HepG2 (cell line): ENCODE data around the gene SLC39A1. TPM values are rescaled to one million over a fixed set of nuclear protein-coding genes. Genes with fewer than 3 reads are reported as not detected.
A peak's percentile ranks its signal among the peaks of the same experiment; 100 is the strongest.

ENCODE experiments used
- ATF7-NPFF ChIP-seq: sonication (generic); formaldehyde crosslinking; IDR thresholded peaks from 2 replicates; pipeline ENCODE4 v1.8.1; 2023; ENCODE audit warnings: mild to moderate bottlenecking, low read depth, missing genetic modification reagents, moderate library complexity
- ERF ChIP-seq: IDR thresholded peaks from 2 replicates; pipeline ENCODE4 v1.6.1; 2018; ENCODE audit warnings: missing biosample characterization, missing genetic modification reagents
- GATAD1 ChIP-seq: IDR thresholded peaks from 2 replicates; pipeline ENCODE4 v1.6.1; 2016; ENCODE audit warnings: missing genetic modification reagents, missing compliant biosample characterization
- HOXA5 ChIP-seq: sonication (generic); formaldehyde crosslinking; IDR thresholded peaks from 2 replicates; pipeline ENCODE4 v1.4.0; 2020; ENCODE audit warnings: missing genetic modification reagents
- KLF16 ChIP-seq, 2 experiments: sonication (generic) in 1 of 2; formaldehyde crosslinking in 1 of 2; IDR thresholded peaks; 2 replicates each; pipeline versions ENCODE4 v1.6.1 to v1.8.0; 2016 to 2023; ENCODE audit warnings: missing genetic modification reagents in 2 of 2, missing compliant biosample characterization in 1 of 2
- RARG ChIP-seq: sonication (generic); formaldehyde crosslinking; IDR thresholded peaks from 2 replicates; pipeline ENCODE4 v1.4.0; 2020; ENCODE audit warnings: low read depth, mild to moderate bottlenecking, missing genetic modification reagents
- RBM22 ChIP-seq: fragments of 200-400 bp; formaldehyde crosslinking; optimal IDR thresholded peaks from 2 replicates; pipeline ENCODE3; 2017; ENCODE audit warnings: mild to moderate bottlenecking, low read length, moderate library complexity
- SP1 ChIP-seq, 2 experiments: fragments of 450-650 bp in 1 of 2; sonication (generic) in 1 of 2; formaldehyde crosslinking in 1 of 2; IDR thresholded peaks; 2 replicates each; pipeline versions ENCODE4 v1.4.0 to v1.6.1; 2016 to 2020; ENCODE audit warnings: missing genetic modification reagents in 1 of 2
- ZBTB7A ChIP-seq: sonication (generic); formaldehyde crosslinking; IDR thresholded peaks from 2 replicates; pipeline ENCODE4 v1.8.0; 2022; ENCODE audit warnings: mild to moderate bottlenecking, missing genetic modification reagents
- ZFP41 ChIP-seq: sonication (generic); formaldehyde crosslinking; IDR thresholded peaks from 2 replicates; pipeline ENCODE4 v1.4.0; 2020; ENCODE audit warnings: mild to moderate bottlenecking, missing genetic modification reagents, borderline replicate concordance
- ZNF232 ChIP-seq: sonication (generic); formaldehyde crosslinking; IDR thresholded peaks from 2 replicates; pipeline ENCODE4 v1.4.0; 2020; ENCODE audit warnings: missing genetic modification reagents, borderline replicate concordance
- ZNF317 ChIP-seq: sonication (generic); formaldehyde crosslinking; IDR thresholded peaks from 2 replicates; pipeline ENCODE4 v1.5.0; 2020; ENCODE audit warnings: mild to moderate bottlenecking, missing genetic modification reagents
- ZNF670 ChIP-seq: sonication (generic); formaldehyde crosslinking; IDR thresholded peaks from 2 replicates; pipeline ENCODE4 v1.8.0; 2022; ENCODE audit warnings: mild to moderate bottlenecking, missing genetic modification reagents, borderline replicate concordance
- polyA plus RNA-seq, 8 experiments: library from polyadenylated mRNA; depleted of rRNA in 3 of 8; stranded (reverse) in 7 of 8; unstranded in 1 of 8; fragments of >200 nt; fragmentation: Illumina TruSeq in 4 of 8; extraction: Trizol in 4 of 8; gene quantifications; 2 replicates each; pipeline versions ENCODE4 v1.2.1 to v1.2.3, GENCODE V29; 2011 to 2016; ENCODE audit warnings: low read depth in 4 of 8, missing spikeins in 1 of 8, mixed read lengths in 1 of 8; ENCODE audit not compliant: insufficient read depth in 1 of 8
- total RNA-seq, 5 experiments: library from RNA; depleted of rRNA; stranded (reverse); fragments of >200 nt; fragmentation: Illumina TruSeq; extraction: Trizol; gene quantifications; 2 replicates each; pipeline ENCODE4 v1.2.3, GENCODE V29; 2016; ENCODE audit warnings: low read depth in 1 of 5
- TF ChIP-seq, protein P1 (sequence below): sonication (generic); formaldehyde crosslinking; IDR thresholded peaks from 2 replicates; pipeline ENCODE4 v1.8.0; 2023; ENCODE audit warnings: mild to moderate bottlenecking, missing genetic modification reagents
- TF ChIP-seq, protein P2 (sequence below): sonication (generic); formaldehyde crosslinking; IDR thresholded peaks from one replicate; pipeline ENCODE4 v1.5.1; 2020; ENCODE audit warnings: mild to moderate bottlenecking, missing genetic modification reagents; ENCODE audit errors: not compliant biosample characterization
- TF ChIP-seq, protein P3 (sequence below): sonication (generic); formaldehyde crosslinking; IDR thresholded peaks from 2 replicates; pipeline ENCODE4 v1.5.0; 2020; ENCODE audit warnings: missing genetic modification reagents, mild to moderate bottlenecking, borderline replicate concordance

The SLC39A1 gene
- total and polyA plus RNA-seq, 2 of the 13 experiments (the other 11 are each of a cell fraction or from before 2014, with no cell fraction given) = 71.2 to 78.4 TPM

GRCh38 chr1:153945131-153945794 is 18.1 kb downstream of the SLC39A1 start (continued):
- TF ChIP-seq, protein P1, sequence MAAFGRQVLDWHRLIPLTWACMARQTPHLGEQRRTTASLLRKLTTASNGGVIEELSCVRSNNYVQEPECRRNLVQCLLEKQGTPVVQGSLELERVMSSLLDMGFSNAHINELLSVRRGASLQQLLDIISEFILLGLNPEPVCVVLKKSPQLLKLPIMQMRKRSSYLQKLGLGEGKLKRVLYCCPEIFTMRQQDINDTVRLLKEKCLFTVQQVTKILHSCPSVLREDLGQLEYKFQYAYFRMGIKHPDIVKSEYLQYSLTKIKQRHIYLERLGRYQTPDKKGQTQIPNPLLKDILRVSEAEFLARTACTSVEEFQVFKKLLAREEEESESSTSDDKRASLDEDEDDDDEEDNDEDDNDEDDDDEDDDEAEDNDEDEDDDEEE = 0 out of 2 replicates have a peak, but pooled peaks have one; percentile 34
- 0 out of 2 replicates have a peak, but pooled peaks have one; percentile 16 for TF ChIP-seq ATF7-NPFF
- TF ChIP-seq KLF16 (CRISPR knock-in tag; IDR thresholded peaks at IDR 0.05) = no peak
- no peak for TF ChIP-seq HOXA5
- TF ChIP-seq RBM22 = no peak
- no peak for TF ChIP-seq ZBTB7A (CRISPR knock-in tag)
- TF ChIP-seq ZNF317 (CRISPR knock-in tag) = 0 out of 2 replicates have a peak, but pooled peaks have one; percentile 55
- TF ChIP-seq, protein P2, sequence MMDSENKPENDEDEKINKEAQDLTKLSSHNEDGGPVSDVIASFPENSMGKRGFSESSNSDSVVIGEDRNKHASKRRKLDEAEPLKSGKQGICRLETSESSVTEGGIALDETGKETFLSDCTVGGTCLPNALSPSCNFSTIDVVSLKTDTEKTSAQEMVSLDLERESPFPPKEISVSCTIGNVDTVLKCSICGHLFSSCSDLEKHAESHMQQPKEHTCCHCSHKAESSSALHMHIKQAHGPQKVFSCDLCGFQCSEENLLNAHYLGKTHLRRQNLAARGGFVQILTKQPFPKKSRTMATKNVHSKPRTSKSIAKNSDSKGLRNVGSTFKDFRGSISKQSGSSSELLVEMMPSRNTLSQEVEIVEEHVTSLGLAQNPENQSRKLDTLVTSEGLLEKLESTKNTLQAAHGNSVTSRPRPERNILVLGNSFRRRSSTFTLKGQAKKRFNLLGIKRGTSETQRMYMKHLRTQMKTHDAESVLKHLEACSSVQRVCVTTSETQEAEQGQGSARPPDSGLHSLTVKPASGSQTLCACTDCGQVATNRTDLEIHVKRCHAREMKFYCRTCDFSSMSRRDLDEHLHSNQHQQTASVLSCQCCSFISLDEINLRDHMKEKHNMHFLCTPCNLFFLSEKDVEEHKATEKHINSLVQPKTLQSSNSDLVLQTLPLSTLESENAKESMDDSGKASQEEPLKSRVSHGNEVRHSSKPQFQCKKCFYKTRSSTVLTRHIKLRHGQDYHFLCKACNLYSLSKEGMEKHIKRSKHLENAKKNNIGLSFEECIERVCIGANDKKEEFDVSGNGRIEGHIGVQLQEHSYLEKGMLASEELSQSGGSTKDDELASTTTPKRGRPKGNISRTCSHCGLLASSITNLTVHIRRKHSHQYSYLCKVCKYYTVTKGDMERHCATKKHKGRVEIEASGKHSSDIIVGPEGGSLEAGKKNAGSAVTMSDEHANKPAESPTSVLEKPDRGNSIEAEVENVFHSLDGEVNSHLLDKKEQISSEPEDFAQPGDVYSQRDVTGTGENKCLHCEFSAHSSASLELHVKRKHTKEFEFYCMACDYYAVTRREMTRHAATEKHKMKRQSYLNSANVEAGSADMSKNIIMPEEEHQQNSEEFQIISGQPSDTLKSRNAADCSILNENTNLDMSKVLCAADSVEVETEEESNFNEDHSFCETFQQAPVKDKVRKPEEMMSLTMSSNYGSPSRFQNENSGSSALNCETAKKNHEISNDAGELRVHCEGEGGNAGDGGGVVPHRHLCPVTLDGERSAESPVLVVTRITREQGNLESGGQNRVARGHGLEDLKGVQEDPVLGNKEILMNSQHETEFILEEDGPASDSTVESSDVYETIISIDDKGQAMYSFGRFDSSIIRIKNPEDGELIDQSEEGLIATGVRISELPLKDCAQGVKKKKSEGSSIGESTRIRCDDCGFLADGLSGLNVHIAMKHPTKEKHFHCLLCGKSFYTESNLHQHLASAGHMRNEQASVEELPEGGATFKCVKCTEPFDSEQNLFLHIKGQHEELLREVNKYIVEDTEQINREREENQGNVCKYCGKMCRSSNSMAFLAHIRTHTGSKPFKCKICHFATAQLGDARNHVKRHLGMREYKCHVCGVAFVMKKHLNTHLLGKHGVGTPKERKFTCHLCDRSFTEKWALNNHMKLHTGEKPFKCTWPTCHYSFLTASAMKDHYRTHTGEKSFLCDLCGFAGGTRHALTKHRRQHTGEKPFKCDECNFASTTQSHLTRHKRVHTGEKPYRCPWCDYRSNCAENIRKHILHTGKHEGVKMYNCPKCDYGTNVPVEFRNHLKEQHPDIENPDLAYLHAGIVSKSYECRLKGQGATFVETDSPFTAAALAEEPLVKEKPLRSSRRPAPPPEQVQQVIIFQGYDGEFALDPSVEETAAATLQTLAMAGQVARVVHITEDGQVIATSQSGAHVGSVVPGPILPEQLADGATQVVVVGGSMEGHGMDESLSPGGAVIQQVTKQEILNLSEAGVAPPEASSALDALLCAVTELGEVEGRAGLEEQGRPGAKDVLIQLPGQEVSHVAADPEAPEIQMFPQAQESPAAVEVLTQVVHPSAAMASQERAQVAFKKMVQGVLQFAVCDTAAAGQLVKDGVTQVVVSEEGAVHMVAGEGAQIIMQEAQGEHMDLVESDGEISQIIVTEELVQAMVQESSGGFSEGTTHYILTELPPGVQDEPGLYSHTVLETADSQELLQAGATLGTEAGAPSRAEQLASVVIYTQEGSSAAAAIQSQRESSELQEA (CRISPR knock-in tag) = peak; percentile 44
- TF ChIP-seq ZNF670 (CRISPR knock-in tag) = no peak
- no peak for TF ChIP-seq RARG
- TF ChIP-seq GATAD1 (CRISPR knock-in tag) = no peak
- TF ChIP-seq ZFP41 (CRISPR knock-in tag) = no peak
- TF ChIP-seq SP1 (IDR thresholded peaks at IDR 0.05) = no peak
- TF ChIP-seq SP1 (CRISPR knock-in tag; IDR thresholded peaks at IDR 0.05) = no peak
- no peak for TF ChIP-seq ERF (CRISPR knock-in tag)
- TF ChIP-seq ZNF232 (CRISPR knock-in tag) = no peak
- TF ChIP-seq, protein P3, sequence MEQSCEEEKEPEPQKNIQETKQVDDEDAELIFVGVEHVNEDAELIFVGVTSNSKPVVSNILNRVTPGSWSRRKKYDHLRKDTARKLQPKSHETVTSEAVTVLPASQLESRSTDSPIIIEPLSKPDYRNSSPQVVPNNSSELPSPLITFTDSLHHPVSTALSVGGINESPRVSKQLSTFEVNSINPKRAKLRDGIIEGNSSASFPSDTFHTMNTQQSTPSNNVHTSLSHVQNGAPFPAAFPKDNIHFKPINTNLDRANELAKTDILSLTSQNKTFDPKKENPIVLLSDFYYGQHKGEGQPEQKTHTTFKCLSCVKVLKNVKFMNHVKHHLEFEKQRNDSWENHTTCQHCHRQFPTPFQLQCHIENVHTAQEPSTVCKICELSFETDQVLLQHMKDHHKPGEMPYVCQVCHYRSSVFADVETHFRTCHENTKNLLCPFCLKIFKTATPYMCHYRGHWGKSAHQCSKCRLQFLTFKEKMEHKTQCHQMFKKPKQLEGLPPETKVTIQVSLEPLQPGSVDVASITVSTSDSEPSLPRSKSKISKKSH (CRISPR knock-in tag) = no peak
